H7 (cell line): ENCODE data around the gene FUT6. TPM values are rescaled to one million over a fixed set of nuclear protein-coding genes. Genes with fewer than 3 reads are reported as not detected.
"Not testable (repeated sequence)": the region's sequence is repeated elsewhere in the genome, so short reads cannot be mapped to it uniquely, and the experiment has no call there.

Experiments used
- DNase-seq: peaks from one replicate; pipeline ENCODE4 v3.0.0; 2012
- H3K27me3 ChIP-seq: 2 replicates; pipeline ENCODE4 v1.6.0; 2011; ENCODE audit warnings: mild to moderate bottlenecking, low read length; ENCODE audit not compliant: control insufficient read depth, insufficient read depth
- H3K36me3 ChIP-seq: replicated peaks from 2 replicates; pipeline ENCODE4 v1.5.1; 2011; ENCODE audit warnings: low read length; ENCODE audit not compliant: control insufficient read depth, insufficient read depth
- H3K4me3 ChIP-seq: 2 replicates; pipeline ENCODE4 v1.5.1; 2011; ENCODE audit warnings: low read depth, mild to moderate bottlenecking, control low read depth, low read length, moderate library complexity; ENCODE audit not compliant: insufficient read depth
- total RNA-seq: library from RNA; depleted of rRNA; stranded (reverse); fragments of >200 nt; shearing (Covaris generic); gene quantifications from 2 replicates; pipeline ENCODE4 v1.2.3, GENCODE V29; 2014; rRNA removed

FUT6 gene
- not detected in 2 replicates for total RNA-seq

GRCh38 chr19:5839065-5840017 lies at the start of gene FUT6:
Gene FUT6, minus strand, starts transcription at chr19:5839702. Its CDS starts 7,135 bp downstream, at chr19:5832567.
- H3K4me3 ChIP-seq = no peak within 1 kb of the TSS
- no peak for DNase-seq
- no peaks in the 10 kb centered on the region for H3K36me3 ChIP-seq

GRCh38 chr19:5884065-5884811 lies 44.7 kb upstream of the FUT6 start:
- not testable (repeated sequence) for H3K27me3 ChIP-seq, H3K4me3 ChIP-seq, H3K36me3 ChIP-seq, DNase-seq

More at GRCh38 chr19:5839065-5840017, at the start of gene FUT6:
- H3K27me3 ChIP-seq = no peaks in the 10 kb centered on the region

GRCh38 chr19:5883157-5883873 lies 43.8 kb upstream of the FUT6 start:
- not testable (repeated sequence) for H3K4me3 ChIP-seq, H3K27me3 ChIP-seq, H3K36me3 ChIP-seq, DNase-seq

- Histone ChIP-seq H3K36me3 (no peaks in the 10 kb centered on the region), H3K4me3 (no peak overlapping the region), H3K27me3 (no peaks in the 10 kb centered on the region)
- no peak for DNase-seq
Measured at GRCh38 chr19:5882421-5882968, 43.0 kb upstream of the FUT6 start.

GRCh38 chr19:5881543-5882299 lies 42.2 kb upstream of the FUT6 start:
- Histone ChIP-seq H3K27me3 (no peaks in the 10 kb centered on the region), H3K36me3 (no peaks in the 10 kb centered on the region), H3K4me3 (no peak overlapping the region)
- peak; percentile 68 for DNase-seq

- peak; percentile 77 for DNase-seq
Measured at GRCh38 chr19:5880604-5881078, 41.1 kb upstream of the FUT6 start.

GRCh38 chr19:5880196-5880595 lies 40.7 kb upstream of the FUT6 start:
- no peaks in the 10 kb centered on the region for H3K36me3 ChIP-seq
- H3K4me3 ChIP-seq = no peak overlapping the region
- no peaks in the 10 kb centered on the region for H3K27me3 ChIP-seq
- DNase-seq = no peak

More at GRCh38 chr19:5880604-5881078, 41.1 kb upstream of the FUT6 start:
- H3K4me3 ChIP-seq = no peak overlapping the region
- H3K36me3 ChIP-seq = no peaks in the 10 kb centered on the region
- H3K27me3 ChIP-seq = no peaks in the 10 kb centered on the region

- Histone ChIP-seq H3K27me3 (no peaks in the 10 kb centered on the region), H3K36me3 (no peaks in the 10 kb centered on the region), H3K4me3 (no peak overlapping the region)
- peak; percentile 55 for DNase-seq
Measured at GRCh38 chr19:5877882-5878281, 38.4 kb upstream of the FUT6 start.

- no peak overlapping the region for H3K4me3 ChIP-seq
- peak; percentile 18 for DNase-seq
- H3K27me3 ChIP-seq = no peaks in the 10 kb centered on the region
- no peaks in the 10 kb centered on the region for H3K36me3 ChIP-seq
Measured at GRCh38 chr19:5877427-5877826, 37.9 kb upstream of the FUT6 start.

GRCh38 chr19:5874496-5874895 lies 35.0 kb upstream of the FUT6 start:
- not testable (repeated sequence) for DNase-seq

GRCh38 chr19:5873617-5874199 lies 34.2 kb upstream of the FUT6 start:
- Histone ChIP-seq H3K36me3 (no peaks in the 10 kb centered on the region), H3K27me3 (no peaks in the 10 kb centered on the region), H3K4me3 (no peak overlapping the region)
- no peak for DNase-seq

More at GRCh38 chr19:5874496-5874895, 35.0 kb upstream of the FUT6 start:
- H3K4me3 ChIP-seq, H3K36me3 ChIP-seq, H3K27me3 ChIP-seq: not testable (repeated sequence)

- no peak for DNase-seq
- H3K36me3 ChIP-seq = no peaks in the 10 kb centered on the region
- no peaks in the 10 kb centered on the region for H3K27me3 ChIP-seq
- H3K4me3 ChIP-seq = no peak overlapping the region
Measured at GRCh38 chr19:5870986-5871394, 31.5 kb upstream of the FUT6 start.
